Ascending aorta (tissue), 2 donors: ENCODE measurements around the gene C18orf32. TPM values are rescaled to one million over a fixed set of nuclear protein-coding genes. Genes with fewer than 3 reads are reported as not detected.
"Not testable (repeated sequence)": the region's sequence is repeated elsewhere in the genome, so short reads cannot be mapped to it uniquely, and the experiment has no call there.

Experiments used
- DNase-seq, 2 donors: peaks; one replicate each; pipeline ENCODE4 v3.0.0-alpha.2; 2019; ENCODE audit warnings: low spot score in 2 of 2
- H3K27ac ChIP-seq, 2 donors: fragments of 200-600 bp; sonication (generic); one replicate each; pipeline ENCODE4 v1.5.1; 2016 to 2017; ENCODE audit warnings: mild to moderate bottlenecking in 1 of 2
- H3K27me3 ChIP-seq: fragments of 200-600 bp; sonication (generic); one replicate; pipeline ENCODE4 v1.5.1; 2017
- H3K36me3 ChIP-seq, 2 donors: fragments of 200-600 bp; sonication (generic); one replicate each; pipeline ENCODE4 v1.5.1; 2016
- H3K4me1 ChIP-seq, 2 donors: fragments of 200-600 bp; sonication (generic); one replicate each; pipeline ENCODE4 v1.5.1; 2016 to 2017; ENCODE audit warnings: mild to moderate bottlenecking in 1 of 2
- H3K4me3 ChIP-seq, 2 donors: fragments of 200-600 bp; sonication (generic); one replicate each; pipeline ENCODE4 v1.5.1; 2016 to 2017; ENCODE audit warnings: mild to moderate bottlenecking in 1 of 2
- H3K9me3 ChIP-seq, 2 donors: fragments of 200-600 bp; sonication (generic); one replicate each; pipeline ENCODE4 v1.5.1; 2016
- CTCF ChIP-seq, 3 experiments: fragments of 200-600 bp in 2 of 3; fragments of 450-650 bp in 1 of 3; sonication (generic) in 2 of 3; IDR thresholded peaks; one replicate each; pipeline ENCODE4 v1.5.1; 2016 to 2019; ENCODE audit warnings: antibody characterized with exemption in 3 of 3, mild to moderate bottlenecking in 1 of 3, moderate library complexity in 1 of 3
- intact Hi-C: fragments of 100-400 bp; cut with DNase I; formaldehyde crosslinking; loops from one replicate; pipeline ENCODE4 v1.15.1; 2023
- total RNA-seq: library from RNA; depleted of rRNA; stranded (reverse); fragments of >200 nt; gene quantifications from one replicate; pipeline ENCODE4 v1.1.0, GENCODE V29; 2016

The C18orf32 gene
- total RNA-seq, 1 donor from 2014 or later, result 7.8 TPM

GRCh38 chr18:49519101-49519971, 32.3 kb upstream of the C18orf32 start:
- H3K4me1 ChIP-seq, result no peaks in the 10 kb centered on the region
- no peak overlapping the region for H3K4me3 ChIP-seq
- no peaks in the 10 kb centered on the region for H3K27me3 ChIP-seq
- DNase-seq, result peak in 1 of 2 donors; percentile 34
- intact Hi-C loops, result no loop called here
- TF ChIP-seq CTCF (IDR thresholded peaks at IDR 0.05), result no peak
- no peaks in the 10 kb centered on the region for H3K9me3 ChIP-seq
- H3K36me3 ChIP-seq, result no peaks in the 10 kb centered on the region
- no peak overlapping the region for H3K27ac ChIP-seq

- no peaks in the 10 kb centered on the region for H3K9me3 ChIP-seq
- TF ChIP-seq CTCF (IDR thresholded peaks at IDR 0.05), result no peak
- H3K4me1 ChIP-seq, result no peaks in the 10 kb centered on the region
- H3K27me3 ChIP-seq, result no peaks in the 10 kb centered on the region
- peak in 1 of 2 donors; percentile 8 for DNase-seq
- intact Hi-C loops, result no loop called here
- H3K36me3 ChIP-seq, result no peaks in the 10 kb centered on the region
- H3K4me3 ChIP-seq, result no peak overlapping the region
- H3K27ac ChIP-seq, result no peak overlapping the region
Observed at GRCh38 chr18:49517483-49517882, 30.4 kb upstream of the C18orf32 start.

- peak in 1 of 2 donors; percentile 13 for DNase-seq
- H3K9me3 ChIP-seq, result no peaks in the 10 kb centered on the region
- no peaks in the 10 kb centered on the region for H3K27me3 ChIP-seq
- H3K4me1 ChIP-seq, result no peaks in the 10 kb centered on the region
- H3K27ac ChIP-seq, result no peak overlapping the region
- intact Hi-C loops, result no loop called here
- H3K4me3 ChIP-seq, result no peak overlapping the region
- no peaks in the 10 kb centered on the region for H3K36me3 ChIP-seq
- no peak for TF ChIP-seq CTCF (IDR thresholded peaks at IDR 0.05)
Observed at GRCh38 chr18:49515516-49515915, 28.5 kb upstream of the C18orf32 start.

- H3K4me3 ChIP-seq, H3K4me1 ChIP-seq, H3K27me3 ChIP-seq, H3K27ac ChIP-seq, H3K36me3 ChIP-seq, intact Hi-C loops, H3K9me3 ChIP-seq: not testable (repeated sequence)
- peak in 1 of 2 donors; percentile 38 for DNase-seq
Observed at GRCh38 chr18:49515003-49515402, 28.0 kb upstream of the C18orf32 start.

GRCh38 chr18:49514577-49514976, 27.5 kb upstream of the C18orf32 start:
- H3K4me1 ChIP-seq, result no peaks in the 10 kb centered on the region
- DNase-seq, result peak in 1 of 2 donors; percentile 38
- TF ChIP-seq CTCF (IDR thresholded peaks at IDR 0.05), result no peak
- no peaks in the 10 kb centered on the region for H3K36me3 ChIP-seq
- intact Hi-C loops, result no loop called here
- H3K27ac ChIP-seq, result no peak overlapping the region
- no peak overlapping the region for H3K4me3 ChIP-seq
- no peaks in the 10 kb centered on the region for H3K27me3 ChIP-seq
- H3K9me3 ChIP-seq, result no peaks in the 10 kb centered on the region

GRCh38 chr18:49512876-49513275, 25.8 kb upstream of the C18orf32 start:
- H3K27me3 ChIP-seq, H3K9me3 ChIP-seq, H3K4me1 ChIP-seq, intact Hi-C loops, H3K36me3 ChIP-seq, H3K27ac ChIP-seq, H3K4me3 ChIP-seq: not testable (repeated sequence)
- DNase-seq, result peak in 1 of 2 donors; percentile 25
